ENCODE results near the gene SCG2.

Gene SCG2

DNA sequence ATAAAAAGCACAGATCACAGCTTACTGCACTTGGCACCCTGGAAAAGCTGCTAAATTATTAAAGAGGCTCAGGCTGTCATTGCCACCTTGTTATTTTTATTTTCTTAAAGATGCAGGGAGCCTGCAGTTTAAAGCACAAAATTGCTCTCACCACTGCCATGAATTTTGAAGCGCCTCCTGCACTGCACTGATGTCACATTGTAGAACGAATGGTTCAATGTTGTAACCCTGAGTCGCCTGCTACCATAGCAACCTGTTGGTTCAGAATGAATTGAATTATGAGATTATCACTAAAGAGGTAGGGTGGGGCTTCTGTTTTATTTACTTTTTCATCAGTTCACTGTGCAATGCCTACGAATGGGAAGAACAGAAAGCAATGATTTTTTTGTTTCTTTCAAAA lies 16.5 kb downstream of the SCG2 start:
- peaks cover 16% of the 10 kb centered on the region for H3K4me1 Mint-ChIP-seq
- H3K36me3 Mint-ChIP-seq (ENCODE audit: low read depth): no peaks in the 10 kb centered on the region
- TF ChIP-seq, protein P1, sequence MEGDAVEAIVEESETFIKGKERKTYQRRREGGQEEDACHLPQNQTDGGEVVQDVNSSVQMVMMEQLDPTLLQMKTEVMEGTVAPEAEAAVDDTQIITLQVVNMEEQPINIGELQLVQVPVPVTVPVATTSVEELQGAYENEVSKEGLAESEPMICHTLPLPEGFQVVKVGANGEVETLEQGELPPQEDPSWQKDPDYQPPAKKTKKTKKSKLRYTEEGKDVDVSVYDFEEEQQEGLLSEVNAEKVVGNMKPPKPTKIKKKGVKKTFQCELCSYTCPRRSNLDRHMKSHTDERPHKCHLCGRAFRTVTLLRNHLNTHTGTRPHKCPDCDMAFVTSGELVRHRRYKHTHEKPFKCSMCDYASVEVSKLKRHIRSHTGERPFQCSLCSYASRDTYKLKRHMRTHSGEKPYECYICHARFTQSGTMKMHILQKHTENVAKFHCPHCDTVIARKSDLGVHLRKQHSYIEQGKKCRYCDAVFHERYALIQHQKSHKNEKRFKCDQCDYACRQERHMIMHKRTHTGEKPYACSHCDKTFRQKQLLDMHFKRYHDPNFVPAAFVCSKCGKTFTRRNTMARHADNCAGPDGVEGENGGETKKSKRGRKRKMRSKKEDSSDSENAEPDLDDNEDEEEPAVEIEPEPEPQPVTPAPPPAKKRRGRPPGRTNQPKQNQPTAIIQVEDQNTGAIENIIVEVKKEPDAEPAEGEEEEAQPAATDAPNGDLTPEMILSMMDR (IDR thresholded peaks at IDR 0.05): no peak
- no peak overlapping the region for H3K27ac Mint-ChIP-seq
- no peaks in the 10 kb centered on the region for H3K9me3 Mint-ChIP-seq
- no peak for DNase-seq
- no peaks in the 10 kb centered on the region for H3K27me3 Mint-ChIP-seq (ENCODE audit: low read depth, poor library complexity)
- H3K4me3 Mint-ChIP-seq: no peak overlapping the region

GRCh38 chr2:223582001-223582400 lies 20.2 kb downstream of the SCG2 start:
- TF ChIP-seq, protein P1 (IDR thresholded peaks at IDR 0.05): no peak
- Mint-ChIP-seq H3K4me3 (no peak overlapping the region), H3K4me1 (peaks cover 17% of the 10 kb centered on the region), H3K27ac (no peak overlapping the region), H3K36me3 (ENCODE audit: low read depth) (no peaks in the 10 kb centered on the region), H3K9me3 (no peaks in the 10 kb centered on the region), H3K27me3 (ENCODE audit: low read depth, poor library complexity) (peaks cover 3% of the 10 kb centered on the region)
- DNase-seq: no peak

GRCh38 chr2:223580951-223581350 lies 21.2 kb downstream of the SCG2 start:
- Mint-ChIP-seq H3K36me3 (ENCODE audit: low read depth) (no peaks in the 10 kb centered on the region), H3K4me3 (no peak overlapping the region), H3K9me3 (no peaks in the 10 kb centered on the region), H3K27me3 (ENCODE audit: low read depth, poor library complexity) (peaks cover 3% of the 10 kb centered on the region), H3K4me1 (peaks cover 17% of the 10 kb centered on the region), H3K27ac (no peak overlapping the region)
- DNase-seq: no peak
- TF ChIP-seq, protein P1 (IDR thresholded peaks at IDR 0.05): no peak

DNA sequence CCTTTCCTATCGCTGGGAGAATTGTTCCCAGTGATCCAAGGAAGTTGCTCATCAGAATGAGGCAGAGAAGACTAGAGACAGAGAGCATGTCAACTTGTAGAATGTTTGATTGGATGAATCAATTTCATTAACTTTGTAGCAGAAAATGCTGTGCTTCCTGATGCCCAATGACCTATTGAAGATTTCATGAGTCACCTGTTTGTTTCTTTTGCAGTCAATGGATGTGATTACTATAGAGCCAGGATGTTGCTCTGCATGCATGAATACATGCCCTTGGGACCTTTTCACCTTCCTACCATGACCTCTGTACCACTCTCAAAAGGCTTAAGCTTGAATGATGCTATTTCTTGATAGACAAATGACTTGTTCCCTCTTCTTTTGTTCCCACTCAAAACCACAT lies 23.3 kb downstream of the SCG2 start:
- TF ChIP-seq, protein P1 (IDR thresholded peaks at IDR 0.05): no peak
- Mint-ChIP-seq H3K4me1 (peaks cover 17% of the 10 kb centered on the region), H3K27me3 (ENCODE audit: low read depth, poor library complexity) (peaks cover 3% of the 10 kb centered on the region), H3K27ac (no peak overlapping the region), H3K4me3 (no peak overlapping the region), H3K36me3 (ENCODE audit: low read depth) (no peaks in the 10 kb centered on the region), H3K9me3 (no peaks in the 10 kb centered on the region)
- no peak for DNase-seq

GRCh38 chr2:223576873-223577272 lies 25.3 kb downstream of the SCG2 start:
- no peaks in the 10 kb centered on the region for H3K36me3 Mint-ChIP-seq (ENCODE audit: low read depth)
- H3K4me3 Mint-ChIP-seq: no peak overlapping the region
- H3K27ac Mint-ChIP-seq: no peak overlapping the region
- H3K27me3 Mint-ChIP-seq (ENCODE audit: low read depth, poor library complexity): peaks cover 3% of the 10 kb centered on the region
- TF ChIP-seq, protein P1 (IDR thresholded peaks at IDR 0.05): no peak
- no peak for DNase-seq
- H3K9me3 Mint-ChIP-seq: no peaks in the 10 kb centered on the region
- peaks cover 11% of the 10 kb centered on the region for H3K4me1 Mint-ChIP-seq

- Mint-ChIP-seq H3K27ac (no peak overlapping the region), H3K9me3 (no peaks in the 10 kb centered on the region), H3K4me3 (no peak overlapping the region), H3K36me3 (ENCODE audit: low read depth) (no peaks in the 10 kb centered on the region), H3K4me1 (no peaks in the 10 kb centered on the region), H3K27me3 (ENCODE audit: low read depth, poor library complexity) (peaks cover under 1% of the 10 kb centered on the region)
- no peak for DNase-seq
- TF ChIP-seq, protein P1 (IDR thresholded peaks at IDR 0.05): no peak
Observed at GRCh38 chr2:223570784-223571183, 31.4 kb downstream of the SCG2 start.

All from nephron progenitor cell (in vitro differentiated cells).